GM19193 (cell line): ENCODE measurements around the gene FCSK.

ENCODE experiments used
- POLR2A ChIP-seq: IDR thresholded peaks from 4 replicates; pipeline ENCODE4 v1.6.1; 2011; ENCODE audit not compliant: insufficient read depth, insufficient read length; ENCODE audit errors: extremely low read depth

The FCSK gene

GRCh38 chr16:70428178-70428998 lies 26.0 kb upstream of the FCSK start:
- TF ChIP-seq POLR2A: peak; percentile 69

DNA sequence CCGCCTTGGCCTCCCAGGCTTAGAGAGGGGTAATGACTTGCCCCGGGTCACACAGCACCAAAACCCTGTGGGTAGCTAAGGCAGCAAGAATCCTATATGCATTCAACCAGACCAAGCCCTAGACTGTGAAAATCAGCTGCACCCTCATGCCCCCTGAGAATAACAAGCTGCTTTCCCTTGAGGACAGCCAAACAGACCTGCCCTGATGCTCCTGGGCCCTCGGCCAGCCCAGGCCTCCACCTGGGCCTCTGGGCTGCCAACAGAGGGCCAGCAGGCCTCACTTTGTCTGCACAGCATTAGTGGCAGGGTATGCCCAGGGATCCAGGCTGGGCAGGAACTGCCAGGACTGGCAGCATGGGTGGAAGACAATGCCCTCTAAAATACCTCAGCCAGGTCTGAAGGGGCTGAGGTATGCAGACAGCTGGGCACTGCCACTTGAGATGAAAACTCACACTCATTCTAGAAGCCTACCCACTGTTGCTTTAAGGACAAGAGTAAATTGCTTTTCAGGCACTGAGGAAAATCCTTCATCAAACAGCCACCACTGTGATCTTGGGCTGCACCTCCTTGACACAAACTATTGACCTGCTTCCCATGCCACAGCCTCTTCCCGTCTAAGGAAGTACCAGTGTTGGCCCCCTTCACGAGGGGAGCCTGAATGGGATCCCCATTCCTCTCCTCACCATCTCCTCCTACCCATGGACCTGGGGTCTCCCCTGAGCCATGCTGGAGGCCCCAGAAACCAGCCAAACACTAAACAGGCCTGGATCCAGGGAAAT lies 24.3 kb upstream of the FCSK start:
- TF ChIP-seq POLR2A: no peak

DNA sequence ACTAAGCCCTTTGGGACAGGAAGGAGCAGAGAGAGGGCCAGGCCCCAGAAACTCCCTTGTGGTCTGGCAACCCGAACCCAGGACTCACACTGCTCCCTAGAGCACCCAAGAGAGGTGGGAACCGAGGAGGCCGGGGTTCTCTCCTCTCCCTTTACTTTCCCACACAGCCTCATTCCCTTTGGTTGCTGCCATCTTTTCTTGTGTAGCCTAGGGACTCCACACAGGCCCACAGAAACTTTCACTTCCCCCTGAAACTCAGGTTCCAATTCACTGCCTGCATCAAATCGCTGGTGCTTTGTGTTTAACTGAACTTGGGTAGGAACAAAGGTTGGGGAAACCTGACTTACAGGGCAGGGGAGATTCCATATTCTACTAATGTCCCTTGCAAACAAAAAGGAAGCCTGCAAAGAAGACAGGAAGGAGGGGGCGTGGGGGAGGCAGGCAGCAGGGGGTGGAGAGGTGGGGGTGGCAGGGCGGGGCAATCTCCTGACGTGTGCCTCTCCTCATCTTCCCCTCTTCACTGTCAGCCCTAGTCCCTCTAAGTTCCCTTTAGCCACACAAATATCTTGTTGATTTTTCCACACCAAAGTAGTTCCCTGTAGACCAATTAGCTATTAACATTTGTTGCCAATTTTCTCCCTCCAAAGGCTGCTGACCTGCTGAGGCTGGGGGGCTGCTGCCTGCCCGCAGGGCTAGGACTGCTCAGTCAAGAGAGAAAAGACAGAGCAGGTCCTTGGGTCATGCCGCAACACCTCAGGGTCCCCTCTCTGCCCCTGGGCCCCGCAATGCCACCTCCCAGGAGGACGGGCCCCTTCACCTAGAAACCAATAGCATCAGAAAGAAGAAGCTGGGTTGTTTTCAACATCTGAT lies 23.5 kb upstream of the FCSK start:
- TF ChIP-seq POLR2A: peak; percentile 46

DNA sequence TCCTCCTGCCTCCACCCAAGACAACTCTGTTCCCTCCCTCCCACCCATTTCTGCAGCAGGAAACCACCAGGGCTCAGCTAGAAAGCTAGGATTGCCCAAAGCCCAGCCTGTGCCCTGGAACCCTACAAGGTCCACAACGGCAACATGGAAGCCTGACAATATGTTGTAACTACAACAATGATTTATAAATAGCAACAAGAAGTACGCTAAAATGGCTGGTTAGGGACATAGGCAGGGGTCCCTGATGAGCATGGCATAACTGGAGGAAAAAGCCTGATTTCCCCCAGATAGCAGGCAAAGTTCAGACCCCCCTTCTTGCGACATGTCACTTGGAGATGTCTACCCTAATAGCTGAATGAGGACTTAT lies 22.1 kb upstream of the FCSK start:
- no peak for TF ChIP-seq POLR2A

GRCh38 chr16:70432723-70433457 lies 21.5 kb upstream of the FCSK start:
- TF ChIP-seq POLR2A: peak; percentile 59

DNA sequence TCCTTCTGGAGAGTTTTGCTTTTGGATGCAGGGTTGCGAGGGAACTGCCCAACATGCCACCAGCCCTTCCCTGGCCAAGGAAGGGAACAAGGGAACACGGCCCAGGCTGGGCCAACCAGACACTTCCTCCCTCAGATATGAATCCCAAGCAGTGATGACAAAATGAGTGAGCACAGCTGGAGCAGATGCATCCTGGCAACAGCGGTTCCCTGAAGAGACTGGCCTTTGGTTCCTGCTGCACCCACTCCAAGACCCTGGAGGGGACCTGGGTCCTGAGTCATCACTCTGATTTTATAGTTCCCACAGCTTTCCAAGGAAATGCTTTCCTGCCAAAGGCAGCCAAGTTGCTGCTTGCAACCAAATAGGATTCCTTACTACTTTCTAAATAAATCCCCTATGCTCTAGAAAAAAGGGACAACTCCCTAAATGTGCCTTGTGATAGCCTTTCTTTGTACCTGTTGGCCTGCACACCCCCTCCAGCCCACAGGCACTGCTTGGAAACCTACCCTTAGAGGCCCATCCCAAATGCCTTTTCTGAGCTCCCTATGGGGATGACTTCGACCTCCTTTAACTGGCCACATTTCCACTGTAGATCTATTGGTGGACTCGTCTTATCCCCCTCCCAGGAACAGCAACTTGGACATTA lies 20.8 kb upstream of the FCSK start:
- no peak for TF ChIP-seq POLR2A

GRCh38 chr16:70434484-70435260 lies 19.7 kb upstream of the FCSK start:
- no peak for TF ChIP-seq POLR2A

DNA sequence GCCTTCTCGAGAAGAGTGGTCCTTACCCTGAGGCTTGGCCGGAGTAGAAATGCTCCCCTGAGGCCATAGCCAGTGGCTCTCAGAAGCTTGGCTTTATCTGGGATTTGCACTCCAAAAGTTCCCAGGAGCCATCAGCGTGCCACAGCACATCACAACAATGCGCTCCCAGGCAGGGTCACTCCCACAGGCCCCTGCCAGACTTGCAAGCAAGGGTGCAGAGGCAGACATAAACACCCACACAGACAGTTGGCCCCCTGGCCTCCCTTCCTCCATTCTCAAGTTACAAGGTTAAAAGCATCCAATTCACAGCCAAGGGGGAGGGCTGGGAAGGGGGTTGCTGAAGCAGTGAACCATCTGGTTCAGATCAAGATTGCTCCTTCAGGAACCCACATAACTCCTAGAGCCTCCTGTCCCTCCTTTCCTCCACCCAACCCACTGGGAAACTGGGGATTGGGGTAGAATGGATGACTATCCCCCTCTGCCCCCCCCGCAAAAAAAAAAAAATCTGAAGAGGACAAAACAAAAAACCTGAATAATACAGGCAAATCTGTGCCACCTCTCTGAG lies 17.3 kb upstream of the FCSK start:
- TF ChIP-seq POLR2A: no peak

DNA sequence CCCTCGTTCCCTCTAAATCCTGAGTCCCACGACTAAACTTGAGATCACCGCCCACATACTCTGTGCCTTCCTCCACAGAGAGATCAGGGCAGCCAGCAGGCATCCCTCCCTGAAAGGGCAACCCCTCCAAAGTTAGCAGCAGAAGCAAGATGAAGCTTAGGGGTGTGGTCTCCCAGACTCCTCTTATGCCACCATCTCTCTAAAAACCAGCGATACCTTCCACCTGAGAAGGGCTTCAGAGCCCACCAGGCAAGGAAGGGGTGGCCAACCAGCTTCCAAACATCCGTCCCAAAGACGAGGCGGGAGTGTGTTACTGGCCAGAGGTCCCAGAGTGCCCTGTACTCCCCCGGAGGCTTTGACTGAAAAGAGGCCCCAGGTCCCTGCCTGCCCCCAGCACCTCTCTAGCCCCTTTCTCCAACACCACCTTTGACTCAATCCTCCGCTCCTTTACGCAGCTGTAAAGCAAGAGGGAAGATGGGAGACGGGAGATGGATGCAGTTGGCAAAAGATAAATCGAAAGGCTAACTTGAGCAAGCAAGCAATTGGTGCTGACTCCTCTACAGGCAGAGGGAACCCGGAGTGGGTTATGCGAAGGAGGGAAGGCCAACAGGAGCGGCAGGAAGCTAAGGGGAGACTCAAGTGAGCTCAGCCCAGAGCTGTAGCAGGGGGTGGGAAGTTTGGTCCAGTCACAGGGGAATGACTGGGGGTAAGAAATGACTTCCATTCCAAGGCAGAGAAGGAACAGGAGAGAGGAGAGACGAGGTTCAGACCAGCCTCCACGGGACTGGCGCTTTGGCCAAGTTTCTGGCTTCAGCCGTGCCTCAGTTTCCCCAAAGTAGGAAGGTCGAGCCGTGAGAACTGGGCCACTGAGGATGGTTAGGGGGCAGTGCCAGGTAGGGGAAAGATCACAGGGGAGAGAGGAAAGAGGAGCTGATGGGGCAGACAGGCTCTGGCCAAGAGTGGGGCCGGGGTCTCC lies 16.5 kb upstream of the FCSK start:
- TF ChIP-seq POLR2A: no peak

DNA sequence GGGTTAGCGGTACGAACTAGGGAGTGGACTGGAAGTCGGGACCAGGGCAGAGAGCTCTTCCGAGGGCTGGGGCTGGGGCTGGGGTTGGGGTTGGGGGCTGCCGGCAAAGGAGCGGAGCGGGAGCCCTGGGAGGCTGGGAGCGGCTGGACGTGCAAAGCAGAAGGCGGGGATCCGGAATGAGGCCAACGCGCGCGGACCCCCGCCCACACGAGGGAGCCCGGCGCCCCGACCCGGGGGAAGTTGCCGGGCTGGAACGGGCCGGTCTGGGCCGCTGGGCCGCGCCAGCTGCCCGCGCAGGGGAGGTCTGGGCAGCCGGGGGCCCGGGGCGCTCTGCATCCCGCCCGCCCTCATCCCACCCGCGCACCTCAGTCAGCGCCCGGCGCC lies 15.8 kb upstream of the FCSK start:
- TF ChIP-seq POLR2A: no peak

GRCh38 chr16:70438969-70439862 lies 15.2 kb upstream of the FCSK start, which contains the start of gene ST3GAL2:
TSS of gene ST3GAL2 (minus strand) at chr16:70439100. CDS start at chr16:70398530, 40,570 bp downstream.
- peak; percentile 55 for TF ChIP-seq POLR2A
